Measurements from ENCODE around the gene TM2D1. TPM values are rescaled to one million over a fixed set of nuclear protein-coding genes. Genes with fewer than 3 reads are reported as not detected.

TM2D1 gene
- 28.5 and 34.5 TPM in 2 replicates for total RNA-seq (ENCODE audit: low replicate concordance)

GRCh38 chr1:61724813-61725694 lies at the start of gene TM2D1:
Gene TM2D1, minus strand, starts transcription at chr1:61725141. Its CDS starts 21 bp downstream, at chr1:61725120.

GRCh38 chr1:61741711-61742619 lies 17.0 kb upstream of the TM2D1 start, which contains the start of gene PATJ:
Gene PATJ, plus strand, starts transcription at chr1:61742480. Its CDS starts 20,413 bp downstream, at chr1:61762893.

Other genes with a start within 250 kb of the TM2D1 start
- 7.1 and 7.4 TPM in 2 replicates for gene PATJ, start 17.3 kb upstream of the TM2D1 start, total RNA-seq (ENCODE audit: low replicate concordance)

Data from smooth muscle cell of the coronary artery (primary cell).